HCT116 (cell line): ENCODE data around the gene TRIM26. TPM values are rescaled to one million over a fixed set of nuclear protein-coding genes. Genes with fewer than 3 reads are reported as not detected.
A peak's percentile ranks its signal among the peaks of the same experiment; 100 is the strongest.

Source experiments
- ATAC-seq: fragments of 200-7000 bp; cut with Tn5 transposase; 2 replicates; pipeline ENCODE4 v1.9.1; 2020; ENCODE audit warnings: mild to moderate bottlenecking, moderate library complexity
- BruUV-seq: library from RNA; stranded (reverse); fragments of 400-500 nt; replicated peaks from 2 replicates; lab custom pipeline; 2021; lab: Mats Ljungman, UMichigan
- CTCF ChIA-PET: fragments of 300-600 bp; sonication (Branson Sonifier 250); formaldehyde crosslinking; loops from one replicate; lab custom pipeline; 2021; ENCODE audit warnings: antibody characterized with exemption; lab: Charles Lee
- POLR2A ChIA-PET: fragments of 300-600, 350-600 bp; sonication (Branson Sonifier 250); formaldehyde crosslinking; loops from one replicate; lab custom pipeline; 2021; ENCODE audit warnings: antibody characterized with exemption; lab: Charles Lee
- RAD21 ChIA-PET, 2 experiments: fragments of 300-600 bp; sonication (Branson Sonifier 250); formaldehyde crosslinking; loops; one replicate each; lab custom pipeline; 2023; ENCODE audit warnings: low total read pairs in 2 of 2; ENCODE audit not compliant: uncharacterized antibody in 2 of 2, unreplicated experiment in 2 of 2, low non-redundant PET in 1 of 2; lab: Charles Lee
- DNase-seq: peaks from one replicate; pipeline ENCODE4 v3.0.0-alpha.2; 2010; ENCODE audit warnings: low read depth, low spot score
- H2AFZ ChIP-seq: fragments of 200-600 bp; shearing (Covaris generic), sonication (generic); 2 replicates; pipeline ENCODE4 v1.6.1; 2017; ENCODE audit warnings: low read depth, mixed run types, mixed read lengths, antibody characterized with exemption, low read length; ENCODE audit not compliant: poor library complexity, severe bottlenecking
- H3K27ac ChIP-seq: 2 replicates; pipeline ENCODE4 v1.5.1; 2012; ENCODE audit warnings: low read depth, low read length
- H3K27me3 ChIP-seq: fragments of 200-600 bp; sonication (generic); 2 replicates; pipeline ENCODE4 v1.6.1; 2016; ENCODE audit warnings: mixed run types, low read length, mixed read lengths; ENCODE audit not compliant: insufficient read depth
- H3K36me3 ChIP-seq, 2 experiments: fragments of 200-500 bp in 1 of 2; fragments of 200-600 bp in 1 of 2; sonication (Bioruptor generic) in 1 of 2; sonication (generic) in 1 of 2; 2 replicates each; pipeline versions ENCODE4 v1.5.1 to v1.6.1; 2014 to 2016; ENCODE audit warnings: low read length in 2 of 2, inconsistent platforms in 1 of 2, mixed read lengths in 1 of 2, mixed run types in 1 of 2; ENCODE audit not compliant: insufficient read depth in 2 of 2, control insufficient read depth in 1 of 2
- H3K4me1 ChIP-seq, 2 experiments: fragments of 200-600 bp in 1 of 2; sonication (generic) in 1 of 2; 2 replicates each; pipeline versions ENCODE4 v1.5.1 to v1.6.1; 2012 to 2017; ENCODE audit warnings: low read length in 2 of 2, inconsistent platforms in 1 of 2, mild to moderate bottlenecking in 1 of 2, mixed read lengths in 1 of 2, mixed run types in 1 of 2, moderate library complexity in 1 of 2; ENCODE audit not compliant: insufficient read depth in 2 of 2, control insufficient read depth in 1 of 2
- H3K4me2 ChIP-seq: fragments of 200-600 bp; sonication (generic); 2 replicates; pipeline ENCODE4 v1.6.1; 2017; ENCODE audit warnings: mixed run types, low read length, mixed read lengths
- H3K4me3 ChIP-seq, 2 experiments: fragments of 200-600 bp in 1 of 2; sonication (generic) in 1 of 2; replicated peaks in 1 of 2; 2 replicates each; pipeline ENCODE4 v1.5.1; 2011 to 2016; ENCODE audit warnings: low read length in 2 of 2, control low read depth in 1 of 2, low read depth in 1 of 2, mild to moderate bottlenecking in 1 of 2, mixed read lengths in 1 of 2, mixed run types in 1 of 2
- H3K79me2 ChIP-seq: fragments of 200-600 bp; sonication (generic); 2 replicates; pipeline ENCODE4 v1.6.1; 2017; ENCODE audit warnings: mild to moderate bottlenecking, mixed run types, low read length, moderate library complexity, mixed read lengths; ENCODE audit not compliant: insufficient read depth
- H3K9ac ChIP-seq: fragments of 200-600 bp; sonication (generic); 2 replicates; pipeline ENCODE4 v1.6.1; 2016; ENCODE audit warnings: low read length, mixed read lengths
- H3K9me2 ChIP-seq: fragments of 200-600 bp; sonication (generic), shearing (Covaris generic); 2 replicates; pipeline ENCODE4 v1.6.1; 2017; ENCODE audit warnings: mixed run types, mild to moderate bottlenecking, moderate library complexity; ENCODE audit not compliant: insufficient read depth
- H3K9me3 ChIP-seq, 2 experiments: fragments of 200-500 bp in 1 of 2; fragments of 200-600 bp in 1 of 2; sonication (Bioruptor generic) in 1 of 2; sonication (generic) in 1 of 2; 2 replicates each; pipeline ENCODE4 v1.6.1; 2014 to 2017; ENCODE audit warnings: low read length in 2 of 2, mixed read lengths in 2 of 2, inconsistent platforms in 1 of 2, low read depth in 1 of 2, mild to moderate bottlenecking in 1 of 2, mixed run types in 1 of 2, moderate library complexity in 1 of 2; ENCODE audit not compliant: control insufficient read depth in 1 of 2, insufficient read depth in 1 of 2
- H4K20me1 ChIP-seq: fragments of 200-600 bp; sonication (generic), shearing (Covaris generic); 2 replicates; pipeline ENCODE4 v1.6.1; 2017; ENCODE audit warnings: mixed run types, mild to moderate bottlenecking, moderate library complexity; ENCODE audit not compliant: insufficient read depth
- CBX3 ChIP-seq: IDR thresholded peaks from 2 replicates; pipeline ENCODE4 v1.6.1; 2012; ENCODE audit warnings: low read depth
- ELF1 ChIP-seq: IDR thresholded peaks from 2 replicates; pipeline ENCODE4 v1.6.1; 2012; ENCODE audit warnings: low read depth, borderline replicate concordance
- EZH2phosphoT487 ChIP-seq: fragments of 200-600 bp; IDR thresholded peaks from 2 replicates; pipeline ENCODE4 v1.6.1; 2018; ENCODE audit warnings: antibody characterized with exemption, borderline replicate concordance
- FOSL1 ChIP-seq: IDR thresholded peaks from 2 replicates; pipeline ENCODE4 v1.6.1; 2012; ENCODE audit warnings: low read depth
- RAD21 ChIP-seq: IDR thresholded peaks from 2 replicates; pipeline ENCODE4 v1.6.1; 2012; ENCODE audit warnings: low read depth, mild to moderate bottlenecking
- SIN3A ChIP-seq: IDR thresholded peaks from 2 replicates; pipeline ENCODE4 v1.6.1; 2012; ENCODE audit warnings: low read depth
- SP1 ChIP-seq: IDR thresholded peaks from 2 replicates; pipeline ENCODE4 v1.6.1; 2012; ENCODE audit warnings: low read depth
- YY1 ChIP-seq: IDR thresholded peaks from 2 replicates; pipeline ENCODE4 v1.6.1; 2011; ENCODE audit warnings: low read length, low read depth, moderate library complexity, mild to moderate bottlenecking; ENCODE audit not compliant: insufficient replicate concordance; ENCODE audit errors: extremely low read depth
- ZFX ChIP-seq: fragments of 450-650 bp; IDR thresholded peaks from 2 replicates; pipeline ENCODE4 v1.6.1; 2017
- intact Hi-C: fragments of 100-400 bp; cut with micrococcal nuclease; formaldehyde crosslinking; loops from 2 replicates; pipeline ENCODE4 v1.10.0; 2022
- total RNA-seq: library from RNA; stranded (reverse); gene quantifications from one replicate; pipeline ENCODE4 v1.2.1, GENCODE V29; 2021; ENCODE audit not compliant: unreplicated experiment
- TF ChIP-seq, protein P1 (sequence below): IDR thresholded peaks from 2 replicates; pipeline ENCODE4 v1.6.1; 2012
- TF ChIP-seq, protein P2 (sequence below), 3 experiments: fragments of 200-600 bp in 1 of 3; sonication (generic) in 1 of 3; IDR thresholded peaks in 2 of 3; conservative IDR thresholded peaks in 1 of 3; 2 replicates each; pipeline ENCODE4 v1.5.1; 2012 to 2017; ENCODE audit warnings: low read depth in 2 of 3, low read length in 2 of 3, antibody characterized with exemption in 1 of 3, borderline replicate concordance in 1 of 3, control low read depth in 1 of 3, mild to moderate bottlenecking in 1 of 3, mixed read lengths in 1 of 3, mixed run types in 1 of 3, moderate library complexity in 1 of 3; ENCODE audit not compliant: insufficient read depth in 1 of 3
- TF ChIP-seq, protein P3 (sequence below): IDR thresholded peaks from 2 replicates; pipeline ENCODE4 v1.6.1; 2012; ENCODE audit warnings: low read depth

The TRIM26 gene
- total RNA-seq, 1 experiment from 2014 or later, result 32.2 TPM

DNA sequence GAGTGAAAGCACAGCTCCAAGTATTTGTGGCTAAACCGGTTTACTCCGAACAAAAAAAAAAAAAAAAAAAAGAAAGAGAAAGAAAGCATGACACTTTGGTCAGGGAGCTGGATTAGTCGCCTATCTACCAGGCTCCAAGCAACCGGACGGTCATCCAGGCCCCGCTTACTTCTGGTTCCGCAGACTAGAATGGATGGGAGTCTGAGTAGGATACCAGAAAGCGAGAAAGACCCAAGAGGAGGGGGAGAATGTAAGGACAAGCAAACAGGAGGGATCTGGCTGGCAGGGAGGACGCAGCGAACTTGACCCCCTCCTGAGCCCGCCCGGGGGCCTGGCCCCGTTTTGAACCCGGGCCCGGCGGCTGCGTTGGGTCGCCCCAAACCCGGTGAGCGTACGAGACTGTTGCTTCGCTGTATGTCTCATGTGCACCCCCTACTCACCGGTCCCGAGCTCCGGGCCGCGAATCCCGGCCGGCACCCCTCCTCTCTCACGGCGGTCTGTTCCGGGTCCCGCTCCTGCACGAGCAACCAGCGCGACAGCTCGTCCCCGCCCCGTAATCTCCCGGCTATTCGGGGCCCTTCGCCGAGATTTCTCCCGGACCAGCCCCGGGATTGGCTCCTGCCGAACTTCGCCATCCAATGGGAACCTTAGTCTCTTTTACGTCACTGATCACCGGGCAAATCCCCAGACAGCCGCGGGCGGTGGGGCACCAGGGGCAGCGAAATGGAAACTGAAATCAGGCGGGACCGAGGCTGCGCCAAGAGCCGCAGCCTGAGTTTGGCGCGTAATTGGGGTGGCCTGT lies at the start of gene TRIM26 (continued):
- TF ChIP-seq CBX3 (peak; percentile 13; the same call in 1 of the 2 replicates), EZH2phosphoT487 (no peak), SIN3A (peak; percentile 85), ELF1 (peak; percentile 62)
- TF ChIP-seq, protein P1, sequence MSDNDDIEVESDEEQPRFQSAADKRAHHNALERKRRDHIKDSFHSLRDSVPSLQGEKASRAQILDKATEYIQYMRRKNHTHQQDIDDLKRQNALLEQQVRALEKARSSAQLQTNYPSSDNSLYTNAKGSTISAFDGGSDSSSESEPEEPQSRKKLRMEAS, result peak; percentile 80

DNA sequence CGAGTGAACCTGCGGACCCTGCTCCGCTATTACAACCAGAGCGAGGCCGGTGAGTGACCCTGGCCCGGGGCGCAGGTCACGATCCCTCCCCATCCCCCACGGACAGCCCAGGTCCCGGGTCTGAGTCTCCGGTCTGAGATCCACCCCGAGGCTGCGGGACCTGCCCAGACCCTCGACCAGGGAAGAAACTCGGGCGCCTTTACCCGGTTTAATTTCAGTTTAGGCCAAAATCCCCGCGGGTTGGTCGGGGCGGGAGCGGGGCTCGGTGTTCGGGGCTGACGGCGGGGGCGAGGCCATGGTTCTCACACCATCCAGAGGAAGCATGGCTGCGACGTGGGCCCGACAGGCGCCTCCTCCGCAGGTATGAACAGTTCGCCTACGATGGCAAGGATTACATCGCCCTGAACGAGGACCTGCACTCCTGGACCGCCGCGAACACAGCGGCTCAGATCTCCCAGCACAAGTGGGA lies 46.9 kb upstream of the TRIM26 start:
- RAD21 ChIA-PET, result no interaction called here
- Histone ChIP-seq H2AFZ (no peak overlapping the region), H3K9me2 (no peaks in the 10 kb centered on the region), H4K20me1 (no peaks in the 10 kb centered on the region), H3K4me2 (peak overlapping the region; percentile 70), H3K4me1 (peaks cover 0 to 9% of the 10 kb centered on the region in 2 experiments; a peak in 1 of 4 replicates), H3K27me3 (no peaks in the 10 kb centered on the region), H3K27ac (no peak overlapping the region), H3K9ac (peak overlapping the region; percentile 64), H3K4me3 (peak overlapping the region; percentile 59 to 65), H3K79me2 (no peaks in the 10 kb centered on the region), H3K36me3 (no peaks in the 10 kb centered on the region), H3K9me3 (no peaks in the 10 kb centered on the region)
- BruUV-seq, result no TSS peak
- POLR2A ChIA-PET, result no interaction called here
- intact Hi-C loops, result no loop called here
- no peak for TF ChIP-seq ELF1
- no peak for TF ChIP-seq ZFX
- TF ChIP-seq, protein P2, sequence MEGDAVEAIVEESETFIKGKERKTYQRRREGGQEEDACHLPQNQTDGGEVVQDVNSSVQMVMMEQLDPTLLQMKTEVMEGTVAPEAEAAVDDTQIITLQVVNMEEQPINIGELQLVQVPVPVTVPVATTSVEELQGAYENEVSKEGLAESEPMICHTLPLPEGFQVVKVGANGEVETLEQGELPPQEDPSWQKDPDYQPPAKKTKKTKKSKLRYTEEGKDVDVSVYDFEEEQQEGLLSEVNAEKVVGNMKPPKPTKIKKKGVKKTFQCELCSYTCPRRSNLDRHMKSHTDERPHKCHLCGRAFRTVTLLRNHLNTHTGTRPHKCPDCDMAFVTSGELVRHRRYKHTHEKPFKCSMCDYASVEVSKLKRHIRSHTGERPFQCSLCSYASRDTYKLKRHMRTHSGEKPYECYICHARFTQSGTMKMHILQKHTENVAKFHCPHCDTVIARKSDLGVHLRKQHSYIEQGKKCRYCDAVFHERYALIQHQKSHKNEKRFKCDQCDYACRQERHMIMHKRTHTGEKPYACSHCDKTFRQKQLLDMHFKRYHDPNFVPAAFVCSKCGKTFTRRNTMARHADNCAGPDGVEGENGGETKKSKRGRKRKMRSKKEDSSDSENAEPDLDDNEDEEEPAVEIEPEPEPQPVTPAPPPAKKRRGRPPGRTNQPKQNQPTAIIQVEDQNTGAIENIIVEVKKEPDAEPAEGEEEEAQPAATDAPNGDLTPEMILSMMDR (IDR thresholded peaks at IDR 0.05 in 2 of 3, conservative IDR thresholded peaks at IDR 0.05 in 1 of 3; ENCODE audit: borderline replicate concordance in 1 of 3, insufficient read depth in 1 of 3, low read depth in 2 of 3, low read length in 2 of 3), result no peak
- TF ChIP-seq RAD21, result no peak
- no peak for TF ChIP-seq SP1
- TF ChIP-seq YY1, result no peak
- no peak for TF ChIP-seq FOSL1
- TF ChIP-seq, protein P1, result no peak
- TF ChIP-seq, protein P3, sequence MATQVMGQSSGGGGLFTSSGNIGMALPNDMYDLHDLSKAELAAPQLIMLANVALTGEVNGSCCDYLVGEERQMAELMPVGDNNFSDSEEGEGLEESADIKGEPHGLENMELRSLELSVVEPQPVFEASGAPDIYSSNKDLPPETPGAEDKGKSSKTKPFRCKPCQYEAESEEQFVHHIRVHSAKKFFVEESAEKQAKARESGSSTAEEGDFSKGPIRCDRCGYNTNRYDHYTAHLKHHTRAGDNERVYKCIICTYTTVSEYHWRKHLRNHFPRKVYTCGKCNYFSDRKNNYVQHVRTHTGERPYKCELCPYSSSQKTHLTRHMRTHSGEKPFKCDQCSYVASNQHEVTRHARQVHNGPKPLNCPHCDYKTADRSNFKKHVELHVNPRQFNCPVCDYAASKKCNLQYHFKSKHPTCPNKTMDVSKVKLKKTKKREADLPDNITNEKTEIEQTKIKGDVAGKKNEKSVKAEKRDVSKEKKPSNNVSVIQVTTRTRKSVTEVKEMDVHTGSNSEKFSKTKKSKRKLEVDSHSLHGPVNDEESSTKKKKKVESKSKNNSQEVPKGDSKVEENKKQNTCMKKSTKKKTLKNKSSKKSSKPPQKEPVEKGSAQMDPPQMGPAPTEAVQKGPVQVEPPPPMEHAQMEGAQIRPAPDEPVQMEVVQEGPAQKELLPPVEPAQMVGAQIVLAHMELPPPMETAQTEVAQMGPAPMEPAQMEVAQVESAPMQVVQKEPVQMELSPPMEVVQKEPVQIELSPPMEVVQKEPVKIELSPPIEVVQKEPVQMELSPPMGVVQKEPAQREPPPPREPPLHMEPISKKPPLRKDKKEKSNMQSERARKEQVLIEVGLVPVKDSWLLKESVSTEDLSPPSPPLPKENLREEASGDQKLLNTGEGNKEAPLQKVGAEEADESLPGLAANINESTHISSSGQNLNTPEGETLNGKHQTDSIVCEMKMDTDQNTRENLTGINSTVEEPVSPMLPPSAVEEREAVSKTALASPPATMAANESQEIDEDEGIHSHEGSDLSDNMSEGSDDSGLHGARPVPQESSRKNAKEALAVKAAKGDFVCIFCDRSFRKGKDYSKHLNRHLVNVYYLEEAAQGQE, result no peak
- ATAC-seq (no peak; the same call in 1 of the 2 replicates), DNase-seq (no peak)
- CTCF ChIA-PET, result no interaction called here
